T-helper 2 cell treated with Interferon-gamma antibody and Interleukin-4, amounts not matched to agents 100 ng/mL and 5 ng/mL, for 36 hours (primary cell): ENCODE measurements around the gene MAGEB6. TPM values are rescaled to one million over a fixed set of nuclear protein-coding genes. Genes with fewer than 3 reads are reported as not detected.
"Not testable (repeated sequence)": the region's sequence is repeated elsewhere in the genome, so short reads cannot be mapped to it uniquely, and the experiment has no call there.

Experiments used
- intact Hi-C: fragments of 100-400 bp; cut with micrococcal nuclease; formaldehyde crosslinking; loops from one replicate; pipeline ENCODE4 v1.15.1; 2023
- total RNA-seq: library from RNA; stranded (reverse); gene quantifications from 2 replicates; pipeline ENCODE4 v1.2.3, GENCODE V29; 2022

MAGEB6 gene
- not detected in 2 replicates for total RNA-seq

- intact Hi-C loops, result no loop called here
Observed at GRCh38 chrX:26192204-26192603, at the start of gene MAGEB6. Gene MAGEB6 (plus strand): TSS chrX:26192440. CDS start chrX:26193847, 1,407 bp downstream.

GRCh38 chrX:26146024-26146423 is 46.2 kb upstream of the MAGEB6 start:
- intact Hi-C loops, result no loop called here

GRCh38 chrX:26160301-26160700 is 31.9 kb upstream of the MAGEB6 start, which contains the start of gene MAGEB6B:
Gene MAGEB6B (plus strand): TSS chrX:26160601. CDS start chrX:26160601, 0 bp downstream.
- intact Hi-C loops, result no loop called here

DNA sequence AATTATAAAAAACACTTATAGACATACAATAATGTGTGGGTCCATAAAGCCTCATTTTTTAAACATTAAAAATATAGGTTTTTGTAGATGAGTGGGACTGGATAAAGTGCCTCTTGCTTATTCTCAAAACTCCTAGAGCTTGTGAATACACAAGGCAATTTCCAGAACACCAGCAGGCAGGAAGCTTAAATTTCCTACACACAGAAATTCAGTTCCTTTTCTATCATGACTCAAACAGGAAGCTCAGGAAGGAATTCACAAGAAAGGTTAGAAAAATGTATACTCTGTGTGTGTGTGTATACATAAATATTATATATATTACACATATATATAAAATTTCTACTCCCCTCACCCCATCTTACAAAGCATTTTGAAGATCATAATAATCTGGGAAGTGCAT is 11.3 kb downstream of the MAGEB6 start:
- intact Hi-C loops, result no loop called here

- intact Hi-C loops, result not testable (repeated sequence)
Observed at GRCh38 chrX:26204717-26205116, 12.5 kb downstream of the MAGEB6 start.

- intact Hi-C loops, result no loop called here
Observed at GRCh38 chrX:26208012-26208411, 15.8 kb downstream of the MAGEB6 start.

DNA sequence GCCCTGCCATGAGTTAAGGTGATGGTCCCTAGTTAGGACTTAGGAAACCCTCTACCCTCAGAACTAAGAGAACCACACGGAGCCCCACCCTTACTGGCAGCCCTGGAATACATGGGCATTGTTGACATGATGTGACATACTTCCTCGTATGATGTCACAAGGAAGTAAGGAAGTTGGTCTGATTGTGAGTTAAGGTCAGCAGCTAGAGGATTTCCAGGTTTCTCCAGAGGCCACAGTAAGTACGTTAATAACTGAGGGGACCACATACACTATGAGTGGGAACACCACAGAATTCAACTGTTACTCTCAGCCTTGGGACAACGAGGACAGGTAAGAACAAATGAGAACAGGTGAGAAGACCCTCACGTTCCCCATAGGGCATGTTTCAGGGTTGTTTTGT is 23.6 kb downstream of the MAGEB6 start, which contains the start of gene MAGEB5:
TSS of gene MAGEB5 (plus strand) at position 301 of the 400 bp plus-strand sequence. CDS start 1,133 bp downstream, outside the sequence.
- intact Hi-C loops, result no loop called here

- intact Hi-C loops, result no loop called here
Observed at GRCh38 chrX:26219351-26219750, 27.1 kb downstream of the MAGEB6 start.

DNA sequence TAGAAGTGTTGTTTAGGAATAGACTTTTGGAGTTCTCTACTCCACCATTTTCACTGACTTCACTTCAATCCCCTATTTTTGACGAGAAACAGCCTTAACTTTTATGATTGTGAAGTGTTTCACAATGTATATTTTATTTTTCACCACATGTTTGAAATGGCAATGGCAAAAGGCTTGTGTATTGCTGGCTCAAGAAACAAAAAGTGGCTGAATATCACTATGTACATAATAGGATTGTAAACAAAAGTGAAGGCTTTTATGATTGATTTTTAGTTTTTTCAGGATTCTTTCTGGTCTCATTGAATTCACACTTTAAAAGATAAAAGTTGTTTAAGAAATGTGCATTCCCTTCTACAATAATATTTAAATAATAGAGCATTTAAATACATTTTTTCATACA is 41.9 kb downstream of the MAGEB6 start:
- intact Hi-C loops, result no loop called here

Other genes starting within 250 kb of the MAGEB6 start
- gene MAGEB18, start 54.1 kb upstream of the MAGEB6 start, total RNA-seq, result not detected in 2 replicates
- not detected in 2 replicates for gene MAGEB6B, start 31.8 kb upstream of the MAGEB6 start, total RNA-seq
- gene MAGEB5, start 23.7 kb downstream of the MAGEB6 start, total RNA-seq, result not detected in 2 replicates